HepG2 (cell line): ENCODE results near the gene VASH2. TPM values are rescaled to one million over a fixed set of nuclear protein-coding genes. Genes with fewer than 3 reads are reported as not detected.

Experiments used
- ATAC-seq: fragments of 200-7000 bp; cut with Tn5 transposase; 3 replicates; pipeline ENCODE4 v1.9.1; 2020; ENCODE audit warnings: mild to moderate bottlenecking, moderate library complexity
- BruUV-seq: library from RNA; stranded (reverse); fragments of 400-500 nt; replicated peaks from 2 replicates; lab custom pipeline; 2021; lab: Mats Ljungman, UMichigan
- CTCF ChIA-PET: fragments of 300-600 bp; formaldehyde crosslinking; extraction: SDS; loops from one replicate; lab custom pipeline; 2021; ENCODE audit warnings: low total read pairs, inconsistent platforms, low intra/inter-chr PET ratio; lab: Yijun Ruan, JAX
- POLR2A ChIA-PET: fragments of 350-600 bp; sonication (Branson Sonifier 250); formaldehyde crosslinking; loops from one replicate; lab custom pipeline; 2020; ENCODE audit warnings: antibody characterized with exemption, inconsistent platforms; lab: Yijun Ruan, JAX
- DNase-seq: peaks from one replicate; pipeline ENCODE4 v3.0.0-alpha.2; 2015; ENCODE audit warnings: low spot score
- FAIRE-seq: peaks from 3 replicates; lab custom pipeline; 2011; peaks lifted over from hg19 to GRCh38; lab: Jason Lieb, UNC
- H2AFZ ChIP-seq: one replicate; pipeline ENCODE4 v1.6.1; 2011; ENCODE audit warnings: low read length, inconsistent platforms
- H3K27ac ChIP-seq: fragments of 300-600 bp; 3 replicates; pipeline ENCODE4 v1.8.0; 2011; ENCODE audit warnings: mixed run types, mild to moderate bottlenecking, mixed read lengths, low read length, inconsistent platforms; ENCODE audit not compliant: insufficient read depth; ENCODE audit errors: extremely low read length
- H3K27me3 ChIP-seq, 2 experiments: fragments of 200-600 bp in 1 of 2; 2 replicates in 1 of 2; 3 replicates in 1 of 2; pipeline versions ENCODE4 v1.6.0 to v1.8.0; 2011; ENCODE audit warnings: low read length in 2 of 2, mild to moderate bottlenecking in 2 of 2, moderate library complexity in 2 of 2, inconsistent platforms in 1 of 2; ENCODE audit not compliant: insufficient read depth in 2 of 2, control insufficient read depth in 1 of 2
- H3K36me3 ChIP-seq, 2 experiments: fragments of 200-600 bp in 1 of 2; replicated peaks in 1 of 2; 2 replicates in 1 of 2; 3 replicates in 1 of 2; pipeline versions ENCODE4 v1.5.1 to v1.8.0; 2011; ENCODE audit warnings: low read length in 2 of 2, inconsistent platforms in 1 of 2; ENCODE audit not compliant: insufficient read depth in 2 of 2, control insufficient read depth in 1 of 2
- H3K4me1 ChIP-seq: 2 replicates; pipeline ENCODE4 v1.5.1; 2012; ENCODE audit warnings: low read length, inconsistent platforms; ENCODE audit not compliant: insufficient read depth
- H3K4me2 ChIP-seq: 2 replicates; pipeline ENCODE4 v1.6.0; 2011; ENCODE audit warnings: low read depth, low read length, inconsistent platforms
- H3K4me3 ChIP-seq, 3 experiments: fragments of 200-600 bp in 1 of 3; sonication (generic), shearing (Covaris generic) in 1 of 3; replicated peaks in 1 of 3; 2 replicates each; pipeline ENCODE4 v1.5.1; 2011 to 2016; ENCODE audit warnings: low read length in 3 of 3, inconsistent platforms in 2 of 3, low read depth in 2 of 3, mild to moderate bottlenecking in 2 of 3, control low read depth in 1 of 3, mixed read lengths in 1 of 3; ENCODE audit not compliant: insufficient read depth in 1 of 3
- H3K79me2 ChIP-seq: one replicate; pipeline ENCODE4 v1.6.1; 2011; ENCODE audit warnings: low read length, inconsistent platforms; ENCODE audit not compliant: insufficient read depth
- H3K9ac ChIP-seq: 2 replicates; pipeline ENCODE4 v1.6.0; 2011; ENCODE audit warnings: mild to moderate bottlenecking, low read depth, low read length, inconsistent platforms; ENCODE audit not compliant: insufficient read depth
- H3K9me3 ChIP-seq: 2 replicates; pipeline ENCODE4 v1.5.1; 2012; ENCODE audit warnings: mild to moderate bottlenecking, low read length
- H4K20me1 ChIP-seq: 2 replicates; pipeline ENCODE4 v1.6.0; 2011; ENCODE audit warnings: inconsistent platforms, mild to moderate bottlenecking, low read length, moderate library complexity; ENCODE audit not compliant: insufficient read depth
- AHR ChIP-seq: IDR thresholded peaks from 2 replicates; pipeline ENCODE4 v1.6.1; 2018; ENCODE audit warnings: missing genetic modification reagents, missing compliant biosample characterization
- ETV5 ChIP-seq: IDR thresholded peaks from 2 replicates; pipeline ENCODE4 v1.6.1; 2018; ENCODE audit warnings: missing biosample characterization, missing genetic modification reagents, inconsistent platforms, borderline replicate concordance
- FLYWCH1 ChIP-seq: sonication (generic); formaldehyde crosslinking; IDR thresholded peaks from 2 replicates; pipeline ENCODE4 v1.8.1; 2023; ENCODE audit warnings: mild to moderate bottlenecking, missing genetic modification reagents
- IRF2 ChIP-seq: IDR thresholded peaks from 2 replicates; pipeline ENCODE4 v1.6.1; 2018; ENCODE audit warnings: missing genetic modification reagents, missing compliant biosample characterization
- MXD4 ChIP-seq: IDR thresholded peaks from 2 replicates; pipeline ENCODE4 v1.6.1; 2016; ENCODE audit warnings: mild to moderate bottlenecking, missing biosample characterization, missing genetic modification reagents
- MZF1 ChIP-seq: sonication (generic); formaldehyde crosslinking; IDR thresholded peaks from 2 replicates; pipeline ENCODE4 v1.8.1; 2023; ENCODE audit warnings: mild to moderate bottlenecking, missing genetic modification reagents, borderline replicate concordance
- SETDB1 ChIP-seq: sonication (generic); formaldehyde crosslinking; IDR thresholded peaks from 2 replicates; pipeline ENCODE4 v1.5.1; 2020; ENCODE audit warnings: missing genetic modification reagents, mild to moderate bottlenecking, borderline replicate concordance
- THAP7 ChIP-seq: sonication (generic); formaldehyde crosslinking; IDR thresholded peaks from 2 replicates; pipeline ENCODE4 v1.8.1; 2023; ENCODE audit warnings: mild to moderate bottlenecking, missing genetic modification reagents
- ZNF510 ChIP-seq: sonication (generic); formaldehyde crosslinking; IDR thresholded peaks from 2 replicates; pipeline ENCODE4 v1.4.0; 2020; ENCODE audit warnings: low read depth, mild to moderate bottlenecking, missing genetic modification reagents
- ZNF724P ChIP-seq: sonication (generic); formaldehyde crosslinking; IDR thresholded peaks from 2 replicates; pipeline ENCODE4 v1.8.0; 2022; ENCODE audit warnings: missing genetic modification reagents, borderline replicate concordance
- ZNF766 ChIP-seq: sonication (generic); formaldehyde crosslinking; IDR thresholded peaks from 2 replicates; pipeline ENCODE4 v1.5.0; 2020; ENCODE audit warnings: missing genetic modification reagents, borderline replicate concordance
- WGBS: methylation state at CpG from one replicate; pipeline ENCODE4 v1.1.6; 2017; ENCODE audit warnings: low lambda C conversion rate; 5-methylcytosine and 5-hydroxymethylcytosine counted together
- in situ Hi-C: cut with HindIII; loops from 2 replicates; pipeline ENCODE4 v1.10.0; 2017; ENCODE audit warnings: low pct_unique_long_range_greater_than_20kb; ENCODE audit not compliant: extremely low pct_ligation_motif_present
- intact Hi-C: fragments of 100-400 bp; cut with micrococcal nuclease; formaldehyde crosslinking; loops from one replicate; pipeline ENCODE4 v1.10.0; 2022; ENCODE audit not compliant: unreplicated experiment
- polyA plus RNA-seq, 8 experiments: library from polyadenylated mRNA; depleted of rRNA in 3 of 8; stranded (reverse) in 7 of 8; unstranded in 1 of 8; fragments of >200 nt; fragmentation: Illumina TruSeq in 4 of 8; extraction: Trizol in 4 of 8; gene quantifications; 2 replicates each; pipeline versions ENCODE4 v1.2.1 to v1.2.3, GENCODE V29; 2011 to 2016; ENCODE audit warnings: low read depth in 4 of 8, missing spikeins in 1 of 8, mixed read lengths in 1 of 8; ENCODE audit not compliant: insufficient read depth in 1 of 8
- total RNA-seq, 5 experiments: library from RNA; depleted of rRNA; stranded (reverse); fragments of >200 nt; fragmentation: Illumina TruSeq; extraction: Trizol; gene quantifications; 2 replicates each; pipeline ENCODE4 v1.2.3, GENCODE V29; 2016; ENCODE audit warnings: low read depth in 1 of 5
- TF ChIP-seq, protein P1 (sequence below): sonication (generic); formaldehyde crosslinking; IDR thresholded peaks from 2 replicates; pipeline ENCODE4 v1.5.0; 2020; ENCODE audit warnings: mild to moderate bottlenecking, missing genetic modification reagents

The VASH2 gene
- total and polyA plus RNA-seq, 2 of the 13 experiments (the other 11 are each of a cell fraction or from before 2014, with no cell fraction given), result 0.44 to 1.00 TPM

DNA sequence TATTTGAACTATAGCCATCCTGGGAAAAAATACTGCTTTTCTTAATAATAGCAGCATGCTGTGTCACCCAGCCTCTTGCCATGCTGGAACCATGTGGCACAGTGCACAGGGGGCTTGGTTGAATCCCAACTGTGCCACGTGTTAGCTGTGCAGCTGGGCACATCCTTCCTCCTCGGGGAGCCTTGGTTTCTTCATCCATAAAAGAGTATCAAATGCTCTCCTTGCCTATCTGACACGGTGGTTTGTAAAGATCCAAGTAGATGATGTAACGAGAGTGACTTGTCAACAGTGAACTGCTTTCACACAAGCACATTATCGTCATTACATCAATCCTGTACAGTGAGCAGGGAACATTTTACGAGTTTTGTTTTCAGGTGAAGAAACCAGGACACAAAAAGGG lies 24.4 kb downstream of the VASH2 start (continued):
- no peak for TF ChIP-seq FLYWCH1 (CRISPR knock-in tag)

DNA sequence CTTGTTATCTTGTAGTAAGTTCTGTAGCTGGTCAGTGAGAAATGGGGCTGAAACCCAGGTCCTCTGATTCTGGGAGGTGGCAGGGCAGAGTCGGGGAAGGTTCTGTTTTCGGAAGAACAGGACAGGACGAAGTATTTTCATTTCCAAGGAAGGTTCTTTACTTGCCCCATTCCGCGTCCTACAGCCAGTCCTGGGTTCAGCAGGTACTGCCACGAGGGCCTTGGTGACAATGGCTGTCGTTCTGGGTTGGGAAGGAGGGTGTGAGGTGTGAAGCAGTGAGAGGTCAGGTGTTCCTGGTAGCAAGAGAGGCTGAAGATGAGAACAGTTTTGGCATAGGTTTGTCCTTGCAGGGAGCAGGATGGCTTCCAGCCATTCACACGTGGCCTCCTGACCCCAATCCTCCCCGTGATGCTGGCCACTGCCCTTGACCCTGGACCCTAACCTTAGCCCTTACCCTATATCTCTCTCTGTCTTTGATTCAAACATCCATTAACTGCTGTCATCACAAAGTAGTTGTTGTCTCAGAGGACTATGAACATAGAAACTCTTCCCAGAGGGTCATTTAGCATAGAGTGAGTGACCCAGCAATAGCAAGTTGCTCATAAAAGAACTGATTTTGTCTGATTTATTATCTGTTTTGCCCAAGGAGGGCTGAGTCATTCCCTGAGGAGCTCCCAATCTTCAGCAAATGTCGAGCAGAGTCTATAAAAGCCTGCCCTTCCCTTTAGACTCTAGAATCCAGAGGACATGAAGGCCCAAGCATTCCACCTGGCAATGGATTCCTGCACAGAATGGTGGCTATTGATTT lies 25.0 kb downstream of the VASH2 start:
- in situ Hi-C loops (no loop called here), intact Hi-C loops (no loop called here)
- no peak overlapping the region for H2AFZ ChIP-seq
- 54% methylated on average over 10 of the region's 10 CpGs for WGBS
- no TSS peak for BruUV-seq
- no peaks in the 10 kb centered on the region for H3K79me2 ChIP-seq
- POLR2A ChIA-PET, result no interaction called here
- no peak overlapping the region for H3K4me3 ChIP-seq
- no peak overlapping the region for H3K9ac ChIP-seq
- no peaks in the 10 kb centered on the region for H3K36me3 ChIP-seq
- TF ChIP-seq ZNF766 (CRISPR knock-in tag) (no peak), SETDB1 (CRISPR knock-in tag) (no peak), IRF2 (no peak), ETV5 (CRISPR knock-in tag) (no peak), MXD4 (CRISPR knock-in tag) (no peak), ZNF724P (no peak), AHR (no peak), MZF1 (no peak), THAP7 (CRISPR knock-in tag) (no peak), ZNF510 (CRISPR knock-in tag) (no peak)
- TF ChIP-seq, protein P1, sequence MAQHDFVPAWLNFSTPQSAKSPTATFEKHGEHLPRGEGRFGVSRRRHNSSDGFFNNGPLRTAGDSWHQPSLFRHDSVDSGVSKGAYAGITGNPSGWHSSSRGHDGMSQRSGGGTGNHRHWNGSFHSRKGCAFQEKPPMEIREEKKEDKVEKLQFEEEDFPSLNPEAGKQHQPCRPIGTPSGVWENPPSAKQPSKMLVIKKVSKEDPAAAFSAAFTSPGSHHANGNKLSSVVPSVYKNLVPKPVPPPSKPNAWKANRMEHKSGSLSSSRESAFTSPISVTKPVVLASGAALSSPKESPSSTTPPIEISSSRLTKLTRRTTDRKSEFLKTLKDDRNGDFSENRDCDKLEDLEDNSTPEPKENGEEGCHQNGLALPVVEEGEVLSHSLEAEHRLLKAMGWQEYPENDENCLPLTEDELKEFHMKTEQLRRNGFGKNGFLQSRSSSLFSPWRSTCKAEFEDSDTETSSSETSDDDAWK (CRISPR knock-in tag), result no peak
- TF ChIP-seq, all 625 proteins: peak for 0
- ATAC-seq, result no peak
- H3K9me3 ChIP-seq, result no peaks in the 10 kb centered on the region
- no peak for DNase-seq
- H3K27ac ChIP-seq, result no peak overlapping the region
- no peaks in the 10 kb centered on the region for H3K4me1 ChIP-seq
- no peaks in the 10 kb centered on the region for H4K20me1 ChIP-seq
- no peaks in the 10 kb centered on the region; a peak in 1 of 5 replicates for H3K27me3 ChIP-seq
- H3K4me2 ChIP-seq, result no peak overlapping the region
- CTCF ChIA-PET, result no interaction called here
- FAIRE-seq, result no peak
